B cell (primary cell): Measurements from ENCODE around the gene HTT. TPM values are rescaled to one million over a fixed set of nuclear protein-coding genes. Genes with fewer than 3 reads are reported as not detected.

Experiments
- ATAC-seq: fragments of 200-7000 bp; cut with Tn5 transposase; one replicate; pipeline ENCODE4 v1.10.0; 2021; ENCODE audit warnings: low read depth, mild to moderate bottlenecking, moderate number of reproducible peaks, moderate library complexity
- CTCF ChIA-PET: fragments of 350-600 bp; sonication (Branson Sonifier 250); formaldehyde crosslinking; loops from one replicate; lab custom pipeline; 2021; ENCODE audit warnings: antibody characterized with exemption, inconsistent platforms; lab: Charles Lee
- POLR2A ChIA-PET: fragments of 350-600 bp; sonication (Branson Sonifier 250); formaldehyde crosslinking; loops from one replicate; lab custom pipeline; 2021; ENCODE audit warnings: antibody characterized with exemption; lab: Charles Lee
- DNase-seq: peaks from one replicate; pipeline ENCODE4 v3.0.0; 2013
- H2AFZ ChIP-seq: 2 replicates; pipeline ENCODE4 v1.6.1; 2012; ENCODE audit warnings: mild to moderate bottlenecking, low read depth, low read length; ENCODE audit not compliant: insufficient read depth, poor library complexity, severe bottlenecking
- H3K27ac ChIP-seq, 2 donors: 1 replicate in 1 of 2; 2 replicates in 1 of 2; pipeline ENCODE4 v1.5.1; 2012 to 2013; ENCODE audit warnings: low read length in 2 of 2, mild to moderate bottlenecking in 2 of 2, moderate library complexity in 1 of 2
- H3K27me3 ChIP-seq, 4 experiments: fragments of 200-600 bp in 1 of 4; sonication (generic) in 1 of 4; replicated peaks in 1 of 4; 1 replicate in 2 of 4; 2 replicates in 2 of 4; pipeline versions ENCODE4 v1.6.1 to v1.7.0; 2013 to 2016; ENCODE audit warnings: low read length in 3 of 4, mild to moderate bottlenecking in 2 of 4, mixed read lengths in 1 of 4, moderate library complexity in 1 of 4; ENCODE audit not compliant: insufficient read depth in 4 of 4, control insufficient read depth in 3 of 4; ENCODE audit errors: control extremely low read depth in 1 of 4
- H3K36me3 ChIP-seq, 2 experiments: replicated peaks in 1 of 2; 1 replicate in 1 of 2; 2 replicates in 1 of 2; pipeline versions ENCODE4 v1.6.1 to v1.7.1; 2013; ENCODE audit warnings: low read length in 1 of 2; ENCODE audit not compliant: insufficient read depth in 2 of 2, control insufficient read depth in 1 of 2; ENCODE audit errors: control extremely low read depth in 1 of 2, extremely low read depth in 1 of 2
- H3K4me1 ChIP-seq, 2 donors: fragments of 200-600 bp in 1 of 2; sonication (generic) in 1 of 2; 1 replicate in 1 of 2; 2 replicates in 1 of 2; pipeline versions ENCODE4 v1.5.1 to v1.6.1; 2013 to 2017; ENCODE audit warnings: low read length in 2 of 2; ENCODE audit not compliant: control insufficient read depth in 2 of 2, insufficient read depth in 2 of 2
- H3K4me2 ChIP-seq: replicated peaks from 2 replicates; pipeline ENCODE3; 2012; ENCODE audit warnings: mild to moderate bottlenecking, low read depth, low read length; ENCODE audit not compliant: poor library complexity, severe bottlenecking
- H3K4me3 ChIP-seq, 5 experiments: fragments of 200-600 bp in 1 of 5; sonication (generic) in 1 of 5; 1 replicate in 3 of 5; 2 replicates in 2 of 5; pipeline versions ENCODE4 v1.5.1 to v1.7.0; 2011 to 2016; ENCODE audit warnings: low read length in 4 of 5, mild to moderate bottlenecking in 4 of 5, low read depth in 2 of 5, control low read depth in 1 of 5, moderate library complexity in 1 of 5; ENCODE audit not compliant: insufficient read depth in 1 of 5; ENCODE audit errors: control extremely low read depth in 1 of 5, extremely low read depth in 1 of 5
- H3K79me2 ChIP-seq: fragments of 200-600 bp; sonication (generic); one replicate; pipeline ENCODE4 v1.6.0; 2016; ENCODE audit warnings: low read length; ENCODE audit not compliant: control insufficient read depth, insufficient read depth
- H3K9ac ChIP-seq: fragments of 200-600 bp; sonication (generic); 2 replicates; pipeline ENCODE4 v1.6.1; 2017; ENCODE audit warnings: mild to moderate bottlenecking, low read length, moderate library complexity
- H3K9me3 ChIP-seq, 3 donors: one replicate each; pipeline versions ENCODE4 v1.6.1 to v1.7.1; 2013; ENCODE audit warnings: low read length in 2 of 3; ENCODE audit not compliant: control insufficient read depth in 2 of 3, insufficient read depth in 1 of 3; ENCODE audit errors: control extremely low read depth in 1 of 3
- H4K20me1 ChIP-seq: 2 replicates; pipeline ENCODE4 v1.6.0; 2012; ENCODE audit warnings: mild to moderate bottlenecking, low read length; ENCODE audit not compliant: insufficient read depth, control insufficient read depth, poor library complexity, severe bottlenecking
- H3K27ac Mint-ChIP-seq: one replicate; pipeline ENCODE4 v1.8.0; 2021; ENCODE audit warnings: mixed read lengths
- H3K27me3 Mint-ChIP-seq: one replicate; pipeline ENCODE4 v1.8.0; 2021; ENCODE audit warnings: mixed read lengths
- H3K4me1 Mint-ChIP-seq: one replicate; pipeline ENCODE4 v1.8.0; 2021; ENCODE audit warnings: mixed read lengths
- H3K4me3 Mint-ChIP-seq: one replicate; pipeline ENCODE4 v1.8.0; 2021; ENCODE audit warnings: mixed read lengths
- H3K9me3 Mint-ChIP-seq: one replicate; pipeline ENCODE4 v1.8.0; 2022; ENCODE audit warnings: mixed read lengths; ENCODE audit not compliant: insufficient read depth
- CTCF ChIP-seq: fragments of 200-600 bp; IDR thresholded peaks from one replicate; pipeline ENCODE4 v1.8.0; 2022; ENCODE audit warnings: antibody characterized with exemption, mild to moderate bottlenecking
- EZH2 ChIP-seq: IDR thresholded peaks from 2 replicates; pipeline ENCODE4 v1.6.1; 2012; ENCODE audit warnings: borderline replicate concordance, low read depth, mild to moderate bottlenecking, moderate library complexity, low read length; ENCODE audit not compliant: insufficient read depth, poor library complexity, severe bottlenecking
- WGBS: methylation state at CpG from one replicate; pipeline ENCODE4 v1.1.5; 2013; ENCODE audit warnings: missing lambda C conversion rate; ENCODE audit not compliant: insufficient coverage; 5-methylcytosine and 5-hydroxymethylcytosine counted together
- intact Hi-C: fragments of 100-400 bp; cut with micrococcal nuclease; formaldehyde crosslinking; loops from one replicate; pipeline ENCODE4 v1.10.0; 2022
- polyA plus RNA-seq: library from polyadenylated mRNA; depleted of rRNA; stranded (reverse); fragments of >200 nt; gene quantifications from 2 replicates; pipeline ENCODE4 v1.2.3, GENCODE V29; 2012
- total RNA-seq, 2 donors: library from RNA; stranded (reverse); fragments of 120-200 nt in 1 of 2; gene quantifications; 1 replicate in 1 of 2; 2 replicates in 1 of 2; pipeline versions ENCODE4 v1.2.3 to v1.2.4, GENCODE V29; 2013 to 2022

HTT gene
- total and polyA plus RNA-seq, 2 donors (not counting 1 experiment from before 2014, with no cell fraction given), result 52.8 to 195 TPM

DNA sequence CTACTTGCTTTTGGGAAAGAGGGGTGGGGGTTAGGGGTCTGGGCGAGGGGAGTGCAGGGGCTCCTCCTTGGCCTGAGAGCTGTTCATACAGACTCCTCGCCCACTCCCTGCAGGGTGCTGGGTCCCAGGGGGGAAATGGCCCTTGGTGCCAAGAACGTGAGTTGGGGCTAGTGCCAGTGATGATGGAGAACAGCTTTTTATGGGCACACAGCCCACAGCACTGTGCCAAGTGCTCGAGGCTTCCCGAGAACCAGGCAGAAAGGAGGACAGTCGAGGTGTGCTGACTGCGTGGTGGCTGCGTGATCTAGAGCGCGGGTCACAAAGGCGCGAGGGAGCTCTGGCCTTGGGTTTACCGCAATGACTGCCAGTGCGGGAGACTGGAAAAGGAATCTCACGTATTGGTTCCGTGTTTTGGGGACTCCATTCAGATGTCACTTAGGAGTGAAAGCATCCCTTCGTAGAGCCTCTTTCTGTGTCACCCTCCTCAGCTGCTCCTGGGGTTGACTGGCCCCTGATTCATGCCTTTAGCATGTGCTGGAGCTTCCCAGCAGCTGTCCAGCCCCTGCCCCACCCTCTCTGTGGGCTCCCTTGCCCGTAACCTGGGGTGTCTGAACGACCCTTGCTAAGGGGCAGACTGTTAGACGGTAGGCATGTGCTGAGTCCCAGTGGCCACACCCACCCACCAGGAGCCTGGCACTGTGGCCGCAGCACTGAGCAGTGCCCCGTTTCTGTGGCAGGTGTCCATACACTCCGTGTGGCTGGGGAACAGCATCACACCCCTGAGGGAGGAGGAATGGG, 153.6 kb downstream of the HTT start:
- Histone ChIP-seq H3K36me3 (peaks cover 2 to 83% of the 10 kb centered on the region in 2 experiments), H3K4me2 (no peak overlapping the region), H3K9me3 (no peaks in the 10 kb centered on the region), H3K4me1 (no peaks in the 10 kb centered on the region), H3K27me3 (no peaks in the 10 kb centered on the region), H2AFZ (no peak overlapping the region), H3K4me3 (no peak overlapping the region), H3K79me2 (no peaks in the 10 kb centered on the region), H3K9ac (no peak overlapping the region), H3K27ac (no peak overlapping the region), H4K20me1 (no peaks in the 10 kb centered on the region)
- Mint-ChIP-seq H3K4me1 (no peaks in the 10 kb centered on the region), H3K9me3 (no peaks in the 10 kb centered on the region), H3K27ac (no peak overlapping the region), H3K4me3 (no peak overlapping the region), H3K27me3 (no peaks in the 10 kb centered on the region)
- TF ChIP-seq CTCF, result no peak
- ChIA-PET CTCF (interaction anchor here (1.1 kb wide), 1 partner anchor 257 kb away, joined by 3 read pairs; no protein-coding TSS in a partner anchor), POLR2A (no interaction called here)
- intact Hi-C loops, result no loop called here
- no peak for ATAC-seq
- 97% methylated on average over 23 of the region's 23 CpGs for WGBS
- DNase-seq, result no peak

- ATAC-seq (no peak), DNase-seq (no peak)
- Histone ChIP-seq H3K27me3 (no peaks in the 10 kb centered on the region), H3K27ac (no peak overlapping the region), H3K9ac (no peak overlapping the region), H3K36me3 (peaks cover 2 to 83% of the 10 kb centered on the region in 2 experiments), H3K4me3 (no peak overlapping the region), H3K9me3 (no peaks in the 10 kb centered on the region), H3K4me2 (no peak overlapping the region), H4K20me1 (no peaks in the 10 kb centered on the region), H3K79me2 (no peaks in the 10 kb centered on the region), H3K4me1 (no peaks in the 10 kb centered on the region), H2AFZ (no peak overlapping the region)
- 94% methylated on average over 13 of the region's 13 CpGs for WGBS
- H3K4me3 Mint-ChIP-seq, result no peak overlapping the region
- no peak for TF ChIP-seq CTCF
- TF ChIP-seq EZH2, result no peak
- no peaks in the 10 kb centered on the region for H3K4me1 Mint-ChIP-seq
- ChIA-PET POLR2A (no interaction called here), CTCF (interaction anchor here (1.1 kb wide), 1 partner anchor 256 kb away, joined by 3 read pairs; no protein-coding TSS in a partner anchor)
- H3K9me3 Mint-ChIP-seq, result no peaks in the 10 kb centered on the region
- no peak overlapping the region for H3K27ac Mint-ChIP-seq
- H3K27me3 Mint-ChIP-seq, result no peaks in the 10 kb centered on the region
- intact Hi-C loops, result no loop called here
These were observed 154.4 kb downstream of the HTT start for GRCh38 chr4:3228881-3229280.
